ENCODE results near the gene TPSAB1. TPM values are rescaled to one million over a fixed set of nuclear protein-coding genes. Genes with fewer than 3 reads are reported as not detected.
"Not testable (repeated sequence)": the region's sequence is repeated elsewhere in the genome, so short reads cannot be mapped to it uniquely, and the experiment has no call there.

The TPSAB1 gene
- total RNA-seq, 2 donors from 2014 or later, result 17.7 to 33.6 TPM

DNA sequence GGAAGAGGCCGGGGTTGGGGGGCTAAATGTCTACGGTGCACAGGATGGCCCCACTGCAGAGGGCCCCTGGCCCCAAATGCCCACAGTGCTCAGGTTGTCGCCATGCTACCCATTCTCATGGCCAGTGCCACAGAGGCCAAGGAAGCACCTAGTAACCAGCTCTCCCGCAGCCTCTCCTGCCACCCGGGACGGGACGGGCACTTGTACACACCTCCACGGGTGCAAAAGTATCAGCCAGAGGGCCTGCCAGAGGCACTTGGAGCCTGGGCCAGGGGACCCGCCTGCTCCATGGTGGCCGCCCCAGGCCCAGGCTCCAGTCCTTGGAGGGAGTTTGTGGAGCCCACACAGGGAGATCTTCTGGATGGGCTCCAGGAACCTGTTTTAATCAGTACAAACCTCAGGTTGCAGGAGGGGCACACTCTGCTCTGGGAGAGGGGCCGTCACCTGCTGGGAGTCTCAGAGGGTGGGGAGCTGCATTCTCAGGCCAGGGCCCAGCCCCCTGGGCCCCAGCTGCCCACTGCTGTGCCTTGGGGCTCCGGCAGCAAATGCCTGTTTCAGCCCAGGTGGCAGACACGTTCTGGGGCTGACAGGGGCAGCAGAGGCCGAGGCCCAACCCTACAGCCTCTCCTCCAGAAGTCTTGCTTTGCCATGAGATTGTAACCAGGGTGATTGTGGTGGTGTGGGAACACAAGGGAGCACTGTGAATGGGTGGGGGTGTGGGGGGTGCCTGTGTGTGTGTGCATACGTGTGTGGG lies 23.3 kb downstream of the TPSAB1 start:
- 54% methylated on average over 14 of the region's 15 CpGs for WGBS
- Histone ChIP-seq H3K9me3 (no peaks in the 10 kb centered on the region), H3K36me3 (no peaks in the 10 kb centered on the region), H3K4me3 (no peak overlapping the region), H3K27me3 (replicated peaks; ENCODE audit: insufficient read depth) (peaks cover 21% of the 10 kb centered on the region), H3K4me1 (replicated peaks) (no peaks in the 10 kb centered on the region), H3K27ac (no peak overlapping the region)
- intact Hi-C loops (cut with DNase I), result no loop called here
- no peak for DNase-seq (ENCODE audit: low spot score)
- TF ChIP-seq POLR2AphosphoS5 (IDR thresholded peaks at IDR 0.05) (no peak), POLR2A (IDR thresholded peaks at IDR 0.05) (no peak)
- TF ChIP-seq, protein P1, sequence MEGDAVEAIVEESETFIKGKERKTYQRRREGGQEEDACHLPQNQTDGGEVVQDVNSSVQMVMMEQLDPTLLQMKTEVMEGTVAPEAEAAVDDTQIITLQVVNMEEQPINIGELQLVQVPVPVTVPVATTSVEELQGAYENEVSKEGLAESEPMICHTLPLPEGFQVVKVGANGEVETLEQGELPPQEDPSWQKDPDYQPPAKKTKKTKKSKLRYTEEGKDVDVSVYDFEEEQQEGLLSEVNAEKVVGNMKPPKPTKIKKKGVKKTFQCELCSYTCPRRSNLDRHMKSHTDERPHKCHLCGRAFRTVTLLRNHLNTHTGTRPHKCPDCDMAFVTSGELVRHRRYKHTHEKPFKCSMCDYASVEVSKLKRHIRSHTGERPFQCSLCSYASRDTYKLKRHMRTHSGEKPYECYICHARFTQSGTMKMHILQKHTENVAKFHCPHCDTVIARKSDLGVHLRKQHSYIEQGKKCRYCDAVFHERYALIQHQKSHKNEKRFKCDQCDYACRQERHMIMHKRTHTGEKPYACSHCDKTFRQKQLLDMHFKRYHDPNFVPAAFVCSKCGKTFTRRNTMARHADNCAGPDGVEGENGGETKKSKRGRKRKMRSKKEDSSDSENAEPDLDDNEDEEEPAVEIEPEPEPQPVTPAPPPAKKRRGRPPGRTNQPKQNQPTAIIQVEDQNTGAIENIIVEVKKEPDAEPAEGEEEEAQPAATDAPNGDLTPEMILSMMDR (IDR thresholded peaks at IDR 0.05), result no peak

DNA sequence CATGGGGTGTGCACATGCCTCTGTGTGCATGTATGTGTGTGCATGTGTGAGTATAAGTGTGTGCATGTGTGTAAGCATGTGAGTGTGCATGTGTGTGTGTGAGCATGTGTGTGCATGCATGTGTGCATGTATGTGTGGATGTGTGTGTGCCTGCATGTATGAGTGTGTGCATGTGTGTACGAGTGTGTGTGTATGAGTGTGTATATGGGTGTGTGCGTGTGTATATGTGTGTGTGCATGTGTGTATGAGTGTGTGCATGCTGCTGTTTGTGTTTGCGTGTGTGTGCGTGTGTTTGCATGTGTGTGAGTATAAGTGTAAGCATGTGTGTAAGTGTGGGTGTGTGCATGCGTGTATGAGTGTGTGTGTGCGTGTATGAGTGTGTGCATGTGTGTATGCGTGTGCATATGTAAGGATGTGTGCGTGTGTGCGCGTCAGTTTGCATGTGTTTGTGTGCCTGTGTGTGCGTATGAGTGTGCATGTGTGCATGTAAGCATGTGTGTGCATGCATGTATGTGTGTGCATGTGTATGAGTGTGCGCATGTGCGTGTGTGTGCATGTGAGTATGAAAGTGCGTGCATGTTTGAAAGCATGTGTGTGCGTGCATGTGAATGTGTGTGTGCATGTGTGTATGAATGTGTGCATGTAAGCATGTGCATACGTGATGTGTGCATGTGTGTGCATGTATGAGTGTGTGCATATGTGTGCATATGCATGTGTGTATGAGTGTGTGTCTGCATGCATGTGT lies 24.0 kb downstream of the TPSAB1 start:
- Histone ChIP-seq H3K27ac (no peak overlapping the region), H3K27me3 (replicated peaks; ENCODE audit: insufficient read depth) (peaks cover 21% of the 10 kb centered on the region), H3K4me3 (no peak overlapping the region), H3K4me1 (replicated peaks) (no peaks in the 10 kb centered on the region), H3K9me3 (no peaks in the 10 kb centered on the region), H3K36me3 (no peaks in the 10 kb centered on the region)
- DNase-seq (ENCODE audit: low spot score), result no peak
- intact Hi-C loops (cut with DNase I), result no loop called here
- WGBS, result 90% methylated on average over 16 of the region's 16 CpGs
- TF ChIP-seq POLR2A (IDR thresholded peaks at IDR 0.05) (no peak), POLR2AphosphoS5 (IDR thresholded peaks at IDR 0.05) (no peak)
- TF ChIP-seq, protein P1 (IDR thresholded peaks at IDR 0.05), result no peak

DNA sequence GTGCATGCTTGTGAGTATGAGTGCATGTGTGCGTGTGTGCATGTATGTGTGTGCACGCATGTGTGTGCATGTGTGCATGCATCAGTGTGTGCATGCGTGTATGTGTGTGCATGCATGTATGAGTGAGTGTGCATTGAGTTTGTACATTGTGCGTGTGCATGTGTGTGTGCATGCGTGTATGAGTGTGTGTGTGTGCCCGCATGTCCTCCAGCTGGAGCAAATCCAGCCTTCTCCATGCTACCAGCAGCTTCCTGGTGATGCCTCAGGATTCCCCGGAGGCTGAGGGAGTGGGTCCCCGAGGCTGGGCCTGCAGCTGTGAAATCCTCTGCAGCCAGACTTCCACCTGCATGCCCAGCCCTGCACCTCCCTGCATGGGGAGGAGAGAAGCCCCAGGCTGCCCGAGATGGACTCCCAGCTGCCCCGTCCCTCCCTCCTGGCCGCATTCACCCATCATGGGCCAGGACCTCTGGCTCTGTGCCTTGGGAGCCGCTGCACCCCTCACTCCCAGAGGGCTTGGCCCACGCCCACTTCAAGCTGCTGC lies 24.7 kb downstream of the TPSAB1 start:
- Histone ChIP-seq H3K27ac (no peak overlapping the region), H3K4me3 (no peak overlapping the region), H3K4me1 (replicated peaks) (no peaks in the 10 kb centered on the region), H3K9me3 (no peaks in the 10 kb centered on the region), H3K36me3 (no peaks in the 10 kb centered on the region), H3K27me3 (replicated peaks; ENCODE audit: insufficient read depth) (peaks cover 15% of the 10 kb centered on the region)
- WGBS, result 75% methylated on average over 13 of the region's 13 CpGs
- DNase-seq (ENCODE audit: low spot score), result no peak
- intact Hi-C loops (cut with DNase I), result no loop called here
- no peak for TF ChIP-seq POLR2AphosphoS5 (IDR thresholded peaks at IDR 0.05)
- TF ChIP-seq, protein P1 (IDR thresholded peaks at IDR 0.05), result no peak
- no peak for TF ChIP-seq POLR2A (IDR thresholded peaks at IDR 0.05)

DNA sequence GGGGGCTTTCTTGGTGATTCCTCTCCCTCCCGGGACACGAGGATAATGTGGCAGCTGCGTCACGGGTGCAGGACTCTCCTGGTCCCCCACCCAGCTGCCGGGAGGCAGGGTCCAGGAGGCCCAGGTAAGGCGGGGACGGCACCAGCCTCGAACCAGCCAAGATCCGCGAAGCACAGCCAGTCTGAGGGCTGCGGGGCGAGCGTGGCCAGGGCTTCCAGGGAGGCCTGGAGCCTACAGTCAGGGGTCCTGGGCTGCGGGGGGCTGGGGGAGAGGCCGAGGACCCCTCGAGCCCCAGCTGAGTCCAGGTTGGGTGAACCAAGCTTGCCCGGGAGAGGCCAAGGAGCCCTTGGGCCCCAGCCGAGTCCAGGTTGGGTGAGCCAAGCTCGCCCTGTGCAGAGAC lies 25.3 kb downstream of the TPSAB1 start:
- 85% methylated on average over 17 of the region's 19 CpGs for WGBS
- intact Hi-C loops (cut with DNase I), result no loop called here
- no peak for TF ChIP-seq POLR2A (IDR thresholded peaks at IDR 0.05)
- TF ChIP-seq, protein P1 (IDR thresholded peaks at IDR 0.05), result no peak
- no peak for TF ChIP-seq POLR2AphosphoS5 (IDR thresholded peaks at IDR 0.05)
- no peak overlapping the region for H3K4me3 ChIP-seq
- no peak for DNase-seq (ENCODE audit: low spot score)
- H3K9me3 ChIP-seq, result no peaks in the 10 kb centered on the region
- H3K27ac ChIP-seq, result no peak overlapping the region
- H3K4me1 ChIP-seq (replicated peaks), result no peaks in the 10 kb centered on the region
- peaks cover 8% of the 10 kb centered on the region for H3K27me3 ChIP-seq (replicated peaks; ENCODE audit: insufficient read depth)
- H3K36me3 ChIP-seq, result no peaks in the 10 kb centered on the region

DNA sequence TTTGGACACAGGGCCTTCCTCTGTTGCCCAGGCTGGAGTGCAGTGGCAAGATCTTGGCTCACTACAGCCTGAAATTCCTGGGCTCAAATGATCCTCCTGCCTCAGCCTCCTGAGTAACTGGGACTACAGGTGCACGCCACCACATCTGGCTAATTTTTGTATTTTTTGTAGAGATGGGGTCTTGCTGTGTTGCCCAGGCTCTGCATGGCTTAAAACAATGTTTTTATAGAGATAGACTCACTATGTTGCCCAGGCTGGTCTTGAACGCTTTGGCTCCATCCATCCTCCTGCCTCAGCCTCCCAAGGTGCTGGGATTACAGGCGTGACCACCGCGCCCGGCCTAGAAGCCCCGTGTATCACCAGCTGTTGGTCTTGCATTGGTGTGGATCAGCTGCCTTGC lies 28.9 kb downstream of the TPSAB1 start:
- DNase-seq (ENCODE audit: low spot score); H3K36me3 ChIP-seq; H3K4me1 ChIP-seq (replicated peaks); H3K27ac ChIP-seq; H3K9me3 ChIP-seq; intact Hi-C loops (cut with DNase I); H3K27me3 ChIP-seq (replicated peaks; ENCODE audit: insufficient read depth); H3K4me3 ChIP-seq: not testable (repeated sequence)
- 92% methylated on average over 7 of the region's 7 CpGs for WGBS

All from prostate gland (tissue), 2 donors.